ENCODE results near the gene MOB3A.

Gene MOB3A

DNA sequence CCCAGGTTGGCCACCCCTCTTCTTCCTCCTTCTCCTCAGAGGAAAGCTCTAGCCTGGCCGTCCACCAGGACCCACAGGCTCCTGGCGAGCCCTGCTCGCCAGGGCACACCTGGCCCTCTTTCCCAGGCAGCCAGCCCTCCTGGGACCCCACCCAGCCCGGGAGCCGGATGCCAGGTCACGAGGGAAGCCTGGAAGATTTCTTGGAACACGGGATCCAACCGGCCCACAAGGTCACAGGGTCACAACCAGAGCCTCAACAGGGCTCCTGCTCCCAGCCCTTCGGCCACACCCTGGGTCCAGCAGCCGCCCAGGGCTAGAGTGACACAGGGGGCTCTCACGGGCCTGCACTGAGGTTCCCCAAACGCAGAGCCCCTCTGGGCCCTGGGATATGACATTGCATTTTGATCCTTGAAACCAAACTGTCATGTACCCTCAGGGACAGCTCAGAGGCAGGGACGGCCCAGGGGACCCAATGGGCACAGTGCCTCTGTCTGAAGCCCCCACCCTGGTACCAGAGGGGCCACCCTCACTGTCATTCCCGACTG is 50.6 kb downstream of the MOB3A start:
- TF ChIP-seq GATA3 (IDR thresholded peaks at IDR 0.05; ENCODE audit: low read depth, low read length) = no peak
- no peak for TF ChIP-seq GATA2 (IDR thresholded peaks at IDR 0.05; ENCODE audit: low read depth, low read length)

GRCh38 chr19:2044709-2045500 is 51.2 kb downstream of the MOB3A start:
- TF ChIP-seq GATA2 (IDR thresholded peaks at IDR 0.05; ENCODE audit: low read depth, low read length) (no peak), GATA3 (IDR thresholded peaks at IDR 0.05; ENCODE audit: low read depth, low read length) (no peak)

GRCh38 chr19:2043961-2044708 is 52.0 kb downstream of the MOB3A start:
- TF ChIP-seq GATA2 (IDR thresholded peaks at IDR 0.05; ENCODE audit: low read depth, low read length) = no peak
- no peak for TF ChIP-seq GATA3 (IDR thresholded peaks at IDR 0.05; ENCODE audit: low read depth, low read length)

DNA sequence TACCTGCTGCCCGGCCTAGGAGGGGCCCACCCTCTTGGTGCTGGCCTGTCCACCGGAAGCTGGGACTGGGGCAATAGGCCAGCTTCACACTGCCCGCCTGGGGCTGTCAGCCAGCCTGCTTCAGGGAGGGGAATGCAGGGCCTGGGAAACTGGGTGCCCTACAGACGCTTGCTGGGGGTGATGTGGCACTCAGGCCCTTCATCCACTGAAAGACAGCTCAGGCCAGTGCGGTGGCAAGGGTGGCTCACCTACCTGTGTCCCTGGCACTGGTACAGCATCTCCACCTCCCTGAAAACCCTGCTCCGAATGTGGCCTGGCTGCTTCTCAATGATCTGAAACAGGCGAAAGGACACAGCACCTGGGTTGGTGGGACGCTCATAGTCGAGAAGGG is 52.9 kb downstream of the MOB3A start:
- TF ChIP-seq GATA2 (IDR thresholded peaks at IDR 0.05; ENCODE audit: low read depth, low read length) = no peak
- TF ChIP-seq GATA3 (IDR thresholded peaks at IDR 0.05; ENCODE audit: low read depth, low read length) = no peak

- no peak for TF ChIP-seq GATA3 (IDR thresholded peaks at IDR 0.05; ENCODE audit: low read depth, low read length)
- no peak for TF ChIP-seq GATA2 (IDR thresholded peaks at IDR 0.05; ENCODE audit: low read depth, low read length)
Observed at GRCh38 chr19:2042485-2043250, 53.5 kb downstream of the MOB3A start.

- TF ChIP-seq GATA2 (IDR thresholded peaks at IDR 0.05; ENCODE audit: low read depth, low read length) = no peak
- no peak for TF ChIP-seq GATA3 (IDR thresholded peaks at IDR 0.05; ENCODE audit: low read depth, low read length)
Observed at GRCh38 chr19:2041683-2042484, 54.2 kb downstream of the MOB3A start.

DNA sequence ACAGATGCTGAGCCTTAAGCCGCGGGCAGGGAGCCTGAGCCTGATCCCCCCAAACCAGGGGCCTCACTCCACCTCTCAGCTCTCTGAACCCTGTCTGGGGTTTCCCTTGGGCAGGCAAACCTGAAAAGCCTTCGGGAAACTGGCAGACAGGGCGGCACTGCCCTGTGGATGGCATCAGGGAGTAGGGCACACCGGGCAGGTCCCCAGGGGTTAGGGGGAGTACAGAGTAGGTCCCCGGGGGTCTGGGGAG is 54.8 kb downstream of the MOB3A start:
- no peak for TF ChIP-seq GATA2 (IDR thresholded peaks at IDR 0.05; ENCODE audit: low read depth, low read length)
- no peak for TF ChIP-seq GATA3 (IDR thresholded peaks at IDR 0.05; ENCODE audit: low read depth, low read length)

DNA sequence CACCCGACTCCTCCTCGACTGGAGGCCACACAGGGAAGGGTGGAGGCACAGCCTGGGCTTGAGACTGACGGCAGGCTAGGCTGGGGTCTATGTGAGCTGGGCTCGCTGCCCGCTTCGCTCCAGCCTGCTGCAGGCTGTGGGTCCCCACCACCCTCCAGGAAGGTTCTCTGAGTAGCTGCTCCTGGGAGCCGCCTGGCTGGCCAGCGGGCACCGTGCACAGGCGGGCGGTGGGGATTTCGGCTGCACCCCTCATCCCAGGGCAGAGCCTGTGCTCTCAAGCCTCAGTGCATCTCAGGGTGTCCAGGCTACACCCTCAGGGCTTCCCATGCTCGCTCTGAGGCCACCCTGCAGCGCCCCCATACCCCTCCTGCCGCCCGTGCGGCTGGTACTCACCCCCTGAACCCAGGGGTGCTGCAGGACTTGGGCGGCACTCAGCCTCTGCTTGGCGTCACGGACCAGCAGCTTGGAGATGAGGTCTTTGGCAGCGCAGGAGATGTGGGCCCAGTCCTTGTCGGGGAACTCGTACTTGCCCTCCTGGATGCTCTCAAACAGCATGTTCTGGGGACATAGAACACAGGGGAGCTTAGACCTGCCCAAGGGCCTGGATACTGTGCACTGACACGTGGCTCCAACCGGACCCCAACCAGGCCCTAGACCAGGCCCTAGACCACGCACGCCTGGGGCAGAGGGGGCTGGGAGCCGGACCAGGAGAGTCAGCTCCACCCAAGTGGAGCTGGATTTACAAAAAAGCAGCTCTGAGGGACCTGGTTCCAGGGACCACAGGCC is 55.3 kb downstream of the MOB3A start:
- TF ChIP-seq GATA3 (IDR thresholded peaks at IDR 0.05; ENCODE audit: low read depth, low read length) = no peak
- TF ChIP-seq GATA2 (IDR thresholded peaks at IDR 0.05; ENCODE audit: low read depth, low read length) = no peak

- no peak for TF ChIP-seq GATA2 (IDR thresholded peaks at IDR 0.05; ENCODE audit: low read depth, low read length)
- no peak for TF ChIP-seq GATA3 (IDR thresholded peaks at IDR 0.05; ENCODE audit: low read depth, low read length)
Observed at GRCh38 chr19:2039959-2040646, 56.0 kb downstream of the MOB3A start.

GRCh38 chr19:2039089-2039958 is 56.8 kb downstream of the MOB3A start:
- TF ChIP-seq GATA2 (IDR thresholded peaks at IDR 0.05; ENCODE audit: low read depth, low read length) = no peak
- no peak for TF ChIP-seq GATA3 (IDR thresholded peaks at IDR 0.05; ENCODE audit: low read depth, low read length)

GRCh38 chr19:2038284-2039088 is 57.6 kb downstream of the MOB3A start:
- TF ChIP-seq GATA2 (IDR thresholded peaks at IDR 0.05; ENCODE audit: low read depth, low read length) (no peak), GATA3 (IDR thresholded peaks at IDR 0.05; ENCODE audit: low read depth, low read length) (no peak)

Data from SH-SY5Y (cell line).